HUES48 (cell line): ENCODE measurements around the gene SRMS.

Experiments used
- H3K27ac ChIP-seq: one replicate; pipeline ENCODE4 v1.7.0; 2013; ENCODE audit warnings: low read depth, low read length, inconsistent platforms
- H3K27me3 ChIP-seq: 2 replicates; pipeline ENCODE4 v1.6.1; 2013; ENCODE audit warnings: mild to moderate bottlenecking, low read length; ENCODE audit not compliant: control insufficient read depth, insufficient read depth
- H3K36me3 ChIP-seq: 2 replicates; pipeline ENCODE4 v1.6.1; 2013; ENCODE audit warnings: low read length; ENCODE audit not compliant: control insufficient read depth, insufficient read depth
- H3K4me1 ChIP-seq: 2 replicates; pipeline ENCODE4 v1.6.1; 2013; ENCODE audit warnings: mild to moderate bottlenecking, low read length; ENCODE audit not compliant: control insufficient read depth, insufficient read depth
- H3K4me3 ChIP-seq: 2 replicates; pipeline ENCODE4 v1.5.1; 2013; ENCODE audit warnings: mild to moderate bottlenecking, low read depth, low read length
- H3K9ac ChIP-seq: 2 replicates; pipeline ENCODE4 v1.6.1; 2013; ENCODE audit warnings: mild to moderate bottlenecking, low read depth, low read length, moderate library complexity
- H3K9me3 ChIP-seq: 2 replicates; pipeline ENCODE4 v1.6.1; 2013; ENCODE audit warnings: low read length; ENCODE audit not compliant: control insufficient read depth, insufficient read depth

Gene SRMS

DNA sequence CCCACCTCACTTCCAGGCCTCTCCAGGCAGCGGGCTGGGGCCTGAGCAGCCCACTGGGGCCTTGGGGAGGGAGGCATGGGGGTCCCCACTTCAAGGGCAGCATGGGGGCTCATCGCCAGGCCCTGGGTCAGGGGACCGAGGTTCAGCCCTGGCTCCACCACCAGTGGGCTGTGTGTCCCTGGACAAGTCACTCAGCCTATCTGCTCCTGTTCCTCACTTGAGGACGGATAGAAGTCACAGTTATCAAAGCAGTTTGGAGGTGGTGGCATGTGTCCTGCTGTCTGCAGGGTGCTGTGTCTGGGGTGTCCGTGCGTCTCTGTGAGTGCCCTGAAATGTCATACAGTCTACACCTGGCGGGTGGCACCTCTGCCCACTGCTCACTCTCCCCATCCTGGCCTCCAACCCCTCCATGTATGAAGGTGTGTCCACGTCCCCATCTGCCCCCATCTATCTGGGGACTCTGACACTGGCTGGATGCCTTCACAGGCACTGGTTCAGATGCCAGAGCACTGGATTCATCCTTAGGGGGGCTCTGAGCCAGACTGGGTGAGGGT, 52.3 kb downstream of the SRMS start:
- no peak overlapping the region for H3K9ac ChIP-seq
- H3K4me3 ChIP-seq = no peak overlapping the region
- peaks cover 35% of the 10 kb centered on the region for H3K27me3 ChIP-seq
- peaks cover 12% of the 10 kb centered on the region for H3K36me3 ChIP-seq
- H3K4me1 ChIP-seq = peaks cover 9% of the 10 kb centered on the region; the same call in 1 of the 2 replicates
- no peaks in the 10 kb centered on the region for H3K9me3 ChIP-seq
- no peak overlapping the region for H3K27ac ChIP-seq

DNA sequence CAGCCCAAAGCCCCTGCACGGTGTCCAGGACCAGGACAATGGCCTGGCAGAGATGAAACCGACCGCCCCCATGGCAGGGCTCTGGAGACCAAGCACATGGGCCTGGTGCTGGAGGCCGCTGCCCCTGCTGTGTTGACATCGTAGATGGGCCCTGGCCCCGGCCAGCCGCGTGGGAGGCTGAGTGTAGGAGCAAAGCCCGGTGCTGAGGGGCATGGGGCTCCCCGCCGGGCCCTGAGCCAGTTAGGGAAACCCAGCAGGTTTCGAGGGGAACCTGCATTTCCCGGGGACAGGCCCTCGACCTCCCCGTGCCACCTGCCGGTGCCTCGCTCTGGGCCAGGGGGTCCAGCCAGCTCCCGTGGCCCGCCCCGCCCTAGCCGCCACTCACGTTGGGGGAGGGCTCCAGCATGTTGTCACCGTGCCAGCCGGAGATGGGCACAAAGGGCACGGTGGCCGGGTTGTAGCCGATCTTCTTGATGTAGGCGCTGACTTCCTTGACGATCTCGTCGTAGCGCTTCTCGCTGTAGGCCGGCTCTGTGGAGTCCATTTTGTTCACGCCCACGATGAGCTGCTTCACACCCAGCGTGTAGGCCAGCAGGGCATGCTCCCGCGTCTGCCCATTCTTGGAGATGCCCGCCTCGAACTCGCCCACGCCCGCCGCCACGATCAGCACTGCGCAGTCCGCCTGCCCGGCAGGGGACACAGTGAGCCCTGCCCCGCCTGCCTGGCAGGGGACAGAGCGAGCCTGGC, 53.0 kb downstream of the SRMS start:
- H3K9ac ChIP-seq = no peak overlapping the region
- peaks cover 9% of the 10 kb centered on the region; the same call in 1 of the 2 replicates for H3K4me1 ChIP-seq
- H3K27me3 ChIP-seq = peaks cover 28% of the 10 kb centered on the region
- no peaks in the 10 kb centered on the region for H3K9me3 ChIP-seq
- H3K4me3 ChIP-seq = no peak overlapping the region
- H3K27ac ChIP-seq = no peak overlapping the region
- peaks cover 12% of the 10 kb centered on the region for H3K36me3 ChIP-seq

DNA sequence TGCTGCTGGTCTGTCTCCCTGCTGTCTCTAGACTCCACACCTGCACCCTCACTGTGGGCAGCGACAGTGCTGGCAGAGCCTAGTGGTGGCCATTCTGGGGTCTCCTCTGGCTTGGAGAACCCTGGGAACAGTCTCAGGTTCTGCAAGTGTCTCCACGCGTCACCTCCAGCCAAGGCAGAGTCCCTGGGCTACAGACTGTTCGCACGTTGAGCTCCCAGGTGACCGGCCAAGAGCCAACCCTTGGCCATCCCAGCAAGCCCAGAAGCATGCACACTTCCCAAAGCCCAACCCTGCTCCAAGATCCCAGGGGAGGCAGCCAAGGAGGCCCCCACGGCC, 53.5 kb downstream of the SRMS start:
- Histone ChIP-seq H3K9ac (no peak overlapping the region), H3K9me3 (no peaks in the 10 kb centered on the region), H3K36me3 (peaks cover 12% of the 10 kb centered on the region), H3K27me3 (peaks cover 29% of the 10 kb centered on the region), H3K27ac (no peak overlapping the region), H3K4me3 (no peak overlapping the region), H3K4me1 (peaks cover 9% of the 10 kb centered on the region; the same call in 1 of the 2 replicates)

DNA sequence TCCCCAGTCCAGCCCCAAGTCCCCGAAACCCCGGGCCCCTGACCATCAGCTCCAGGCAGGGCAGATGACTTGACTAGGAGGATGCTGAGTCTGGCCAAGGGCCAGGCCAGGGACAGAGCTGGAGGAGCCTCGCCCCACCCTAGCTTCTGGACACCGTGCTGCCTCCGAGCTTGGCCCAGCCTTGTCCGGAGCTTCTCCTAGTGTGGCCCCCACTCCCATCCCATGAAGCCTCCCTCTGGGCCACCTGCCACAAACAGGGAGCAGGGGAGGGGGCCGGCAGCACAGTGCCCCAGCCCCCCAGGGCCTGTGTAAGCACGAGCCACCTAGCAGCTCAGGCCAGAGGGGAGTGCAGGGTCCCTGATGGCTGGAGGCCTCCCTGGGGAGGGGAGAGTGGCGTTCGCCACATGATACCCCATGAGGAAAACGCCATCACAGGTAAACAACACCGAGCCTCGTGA, 54.0 kb downstream of the SRMS start:
- no peaks in the 10 kb centered on the region for H3K9me3 ChIP-seq
- H3K4me3 ChIP-seq = no peak overlapping the region
- peaks cover 12% of the 10 kb centered on the region for H3K36me3 ChIP-seq
- H3K27ac ChIP-seq = no peak overlapping the region
- peaks cover 12% of the 10 kb centered on the region; the same call in 1 of the 2 replicates for H3K4me1 ChIP-seq
- no peak overlapping the region for H3K9ac ChIP-seq
- H3K27me3 ChIP-seq = peaks cover 33% of the 10 kb centered on the region

DNA sequence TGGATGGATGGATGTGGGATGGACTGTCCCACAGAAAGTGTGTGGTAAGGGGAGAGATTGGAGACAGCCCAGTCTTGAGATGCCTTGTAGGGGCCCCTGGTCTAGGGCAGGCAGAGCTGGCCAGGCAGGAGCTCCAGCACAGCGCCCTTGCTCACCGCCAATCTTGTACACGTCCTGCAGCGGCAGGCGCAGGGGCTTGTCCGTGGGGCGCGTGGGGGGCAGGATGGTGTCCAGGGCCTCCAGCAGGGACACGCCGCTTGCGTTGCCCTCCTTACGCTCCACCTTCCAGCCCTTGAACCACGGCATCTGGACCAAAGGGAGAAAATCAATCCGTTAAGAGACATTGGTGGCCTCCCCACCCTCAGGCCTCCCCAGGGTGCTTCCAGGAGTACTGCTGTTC, 54.6 kb downstream of the SRMS start:
- Histone ChIP-seq H3K9ac (no peak overlapping the region), H3K27ac (no peak overlapping the region), H3K27me3 (peaks cover 30% of the 10 kb centered on the region), H3K4me3 (no peak overlapping the region), H3K4me1 (peaks cover 10% of the 10 kb centered on the region; the same call in 1 of the 2 replicates), H3K9me3 (no peaks in the 10 kb centered on the region), H3K36me3 (peaks cover 12% of the 10 kb centered on the region)

DNA sequence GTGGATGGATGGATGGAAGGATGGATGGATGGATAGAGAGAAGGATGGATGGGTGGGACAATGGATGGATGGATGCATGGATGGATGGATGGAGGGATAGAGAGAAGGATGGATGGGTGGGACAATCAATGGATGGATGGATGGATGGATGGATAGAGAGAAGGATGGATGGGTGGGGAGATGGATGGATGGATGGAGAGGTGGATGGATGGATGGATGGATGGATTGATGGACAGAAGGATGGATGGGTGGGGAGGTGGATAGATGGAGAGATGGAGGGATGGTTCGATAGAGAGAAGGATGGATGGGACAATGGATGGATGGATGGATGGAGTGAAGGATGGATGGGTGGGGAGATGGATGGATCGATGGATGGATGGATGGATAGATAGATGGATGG, 55.0 kb downstream of the SRMS start:
- no peak overlapping the region for H3K4me3 ChIP-seq
- H3K9ac ChIP-seq = no peak overlapping the region
- no peak overlapping the region for H3K27ac ChIP-seq
- no peaks in the 10 kb centered on the region for H3K9me3 ChIP-seq
- peaks cover 7% of the 10 kb centered on the region; the same call in 1 of the 2 replicates for H3K4me1 ChIP-seq
- peaks cover 12% of the 10 kb centered on the region for H3K36me3 ChIP-seq
- peaks cover 30% of the 10 kb centered on the region for H3K27me3 ChIP-seq

DNA sequence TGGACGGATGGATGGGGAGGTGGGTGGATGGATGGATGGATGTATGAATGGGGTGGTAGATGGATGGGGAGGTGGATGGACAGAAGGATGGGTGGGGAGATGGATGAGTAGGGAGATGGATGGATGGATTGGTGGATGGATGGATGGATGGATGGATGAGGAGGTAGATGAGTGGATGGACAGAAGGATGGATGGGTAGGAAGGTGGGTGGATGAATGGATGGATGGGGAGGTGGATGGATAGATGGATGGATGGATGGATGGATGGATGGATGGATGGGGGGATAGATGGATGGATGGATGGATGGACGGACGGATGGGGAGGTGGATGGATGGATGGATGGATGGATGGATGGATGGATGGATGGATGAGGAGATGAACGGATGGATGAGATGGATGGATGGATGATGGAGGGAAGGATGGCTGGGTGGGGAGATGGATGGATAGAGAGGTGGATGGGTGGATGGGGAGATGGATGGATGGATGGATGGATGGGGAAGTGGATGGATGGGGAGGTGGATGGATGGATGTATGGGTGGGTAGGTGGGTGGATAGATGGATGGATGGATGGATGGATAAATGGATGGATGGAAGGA, 55.8 kb downstream of the SRMS start:
- peaks cover 7% of the 10 kb centered on the region; the same call in 1 of the 2 replicates for H3K4me1 ChIP-seq
- H3K36me3 ChIP-seq = peaks cover 12% of the 10 kb centered on the region
- H3K9me3 ChIP-seq = no peaks in the 10 kb centered on the region
- no peak overlapping the region for H3K4me3 ChIP-seq
- H3K9ac ChIP-seq = no peak overlapping the region
- no peak overlapping the region for H3K27ac ChIP-seq
- peaks cover 27% of the 10 kb centered on the region for H3K27me3 ChIP-seq

DNA sequence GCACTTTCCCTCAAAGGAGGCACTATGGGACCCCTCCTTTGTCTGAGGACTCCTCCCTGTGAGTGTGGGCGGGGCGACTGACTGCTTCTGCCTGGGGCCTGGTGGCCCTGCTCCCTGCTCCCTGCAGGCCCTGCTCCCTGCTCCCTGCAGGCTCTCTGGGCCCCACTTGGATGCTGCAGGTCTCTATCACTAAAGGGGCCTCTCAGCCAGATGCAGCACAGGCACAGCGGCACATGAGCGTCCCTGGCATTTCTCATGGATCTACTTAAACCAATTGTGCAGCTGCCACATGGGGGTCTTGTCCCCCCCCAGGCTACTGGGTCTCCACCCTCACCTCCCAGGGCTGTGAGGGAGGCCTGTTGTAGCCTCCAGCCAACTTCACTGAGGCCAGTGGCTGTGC, 56.5 kb downstream of the SRMS start:
- Histone ChIP-seq H3K27ac (no peak overlapping the region), H3K36me3 (peaks cover 12% of the 10 kb centered on the region), H3K4me1 (peaks cover 3% of the 10 kb centered on the region; the same call in 1 of the 2 replicates), H3K9me3 (no peaks in the 10 kb centered on the region), H3K4me3 (no peak overlapping the region), H3K27me3 (peaks cover 21% of the 10 kb centered on the region), H3K9ac (no peak overlapping the region)
